NCI-H446 (cell line): Measurements from ENCODE around the gene ZNF436.
"Not testable (repeated sequence)": the region's sequence is repeated elsewhere in the genome, so short reads cannot be mapped to it uniquely, and the experiment has no call there.

Experiments
- DNase-seq, 2 experiments: peaks; one replicate each; lab custom pipeline; 2025; lab: John Stamatoyannopoulos, UW

ZNF436 gene

GRCh38 chr1:23392125-23392855, 22.7 kb upstream of the ZNF436 start:
- no peak for DNase-seq

- no peak for DNase-seq
These were observed 20.2 kb upstream of the ZNF436 start for GRCh38 chr1:23389837-23390321.

GRCh38 chr1:23387494-23387893, 17.9 kb upstream of the ZNF436 start:
- no peak for DNase-seq

- DNase-seq = no peak
These were observed 15.5 kb upstream of the ZNF436 start for GRCh38 chr1:23385119-23385621.

GRCh38 chr1:23384312-23385058, 14.8 kb upstream of the ZNF436 start:
- no peak for DNase-seq

GRCh38 chr1:23383577-23384311, 14.1 kb upstream of the ZNF436 start:
- peak in 1 of 2 experiments; percentile 25 for DNase-seq

GRCh38 chr1:23381233-23381885, 11.7 kb upstream of the ZNF436 start:
- no peak for DNase-seq

- DNase-seq = no peak
These were observed 11.1 kb upstream of the ZNF436 start for GRCh38 chr1:23380719-23381118.

- not testable (repeated sequence) for DNase-seq
These were observed 10.6 kb upstream of the ZNF436 start for GRCh38 chr1:23380236-23380635.

GRCh38 chr1:23376890-23377811, 7.5 kb upstream of the ZNF436 start:
- DNase-seq = no peak

GRCh38 chr1:23374079-23374735, 4.6 kb upstream of the ZNF436 start:
- not testable (repeated sequence) for DNase-seq

- no peak for DNase-seq
These were observed 2.6 kb upstream of the ZNF436 start for GRCh38 chr1:23371987-23372880.

GRCh38 chr1:23370709-23371584, 1.3 kb upstream of the ZNF436 start:
- no peak for DNase-seq

- DNase-seq = no peak
These were observed 683 bp upstream of the ZNF436 start for GRCh38 chr1:23370330-23370708.

- DNase-seq = peak; percentile 94 to 97
These were observed 888 bp downstream of the ZNF436 start for GRCh38 chr1:23368562-23369334.

- peak; percentile 99 to 100 for DNase-seq
These were observed 1.7 kb downstream of the ZNF436 start for GRCh38 chr1:23367791-23368561.

GRCh38 chr1:23367451-23367790, 2.2 kb downstream of the ZNF436 start:
- no peak for DNase-seq
